Activated CD8-positive, alpha-beta memory T cell treated with anti-CD3 and anti-CD28 coated beads for 48 hours (primary cell): Measurements from ENCODE around the gene COL17A1.

Source experiments
- DNase-seq, 3 experiments: peaks; one replicate each; pipeline ENCODE4 v3.0.0-alpha.2; 2020; ENCODE audit warnings: low read depth in 2 of 3, low spot score in 2 of 3

COL17A1 gene

GRCh38 chr10:103991393-103992128, 94.1 kb downstream of the COL17A1 start:
- DNase-seq = no peak

DNA sequence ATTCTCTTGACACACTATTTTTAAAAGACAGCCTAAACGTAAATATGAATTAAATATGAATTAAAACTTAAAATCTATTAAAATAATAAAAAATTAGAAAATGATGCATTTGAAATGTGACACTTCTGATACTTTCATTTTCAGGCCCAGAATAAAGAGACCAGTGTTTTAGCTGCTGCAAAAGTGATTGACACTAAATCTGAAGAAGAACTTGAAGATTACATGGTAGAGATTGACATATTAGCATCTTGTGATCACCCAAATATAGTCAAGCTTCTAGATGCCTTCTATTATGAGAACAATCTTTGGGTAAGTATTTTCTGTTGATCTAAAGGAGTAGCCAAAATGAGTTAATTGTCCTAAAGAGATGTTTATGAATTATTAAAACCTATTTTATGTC, 95.1 kb downstream of the COL17A1 start:
- no peak for DNase-seq

DNA sequence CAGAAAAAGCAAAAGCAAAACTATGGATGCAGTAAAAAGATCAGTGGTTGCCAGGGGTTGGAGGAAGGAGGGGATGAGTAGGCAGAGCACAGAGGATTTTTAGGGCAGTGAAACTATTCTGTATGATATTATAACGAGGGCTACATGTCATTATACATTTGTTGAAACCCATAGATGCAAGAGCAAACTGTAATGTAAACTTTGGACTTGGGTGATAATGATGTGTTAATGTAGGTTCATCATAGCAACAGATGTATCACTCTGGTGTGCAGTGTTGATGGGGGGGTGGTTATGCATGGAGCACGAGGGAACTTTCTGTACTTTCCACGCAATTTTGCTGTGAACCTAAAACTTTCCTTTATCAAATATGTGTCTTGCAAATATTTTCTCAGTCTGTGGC, 95.6 kb downstream of the COL17A1 start:
- no peak for DNase-seq

GRCh38 chr10:103986360-103986759, 99.3 kb downstream of the COL17A1 start:
- no peak for DNase-seq

- no peak for DNase-seq
These were observed 100.0 kb downstream of the COL17A1 start for GRCh38 chr10:103985726-103986125.

DNA sequence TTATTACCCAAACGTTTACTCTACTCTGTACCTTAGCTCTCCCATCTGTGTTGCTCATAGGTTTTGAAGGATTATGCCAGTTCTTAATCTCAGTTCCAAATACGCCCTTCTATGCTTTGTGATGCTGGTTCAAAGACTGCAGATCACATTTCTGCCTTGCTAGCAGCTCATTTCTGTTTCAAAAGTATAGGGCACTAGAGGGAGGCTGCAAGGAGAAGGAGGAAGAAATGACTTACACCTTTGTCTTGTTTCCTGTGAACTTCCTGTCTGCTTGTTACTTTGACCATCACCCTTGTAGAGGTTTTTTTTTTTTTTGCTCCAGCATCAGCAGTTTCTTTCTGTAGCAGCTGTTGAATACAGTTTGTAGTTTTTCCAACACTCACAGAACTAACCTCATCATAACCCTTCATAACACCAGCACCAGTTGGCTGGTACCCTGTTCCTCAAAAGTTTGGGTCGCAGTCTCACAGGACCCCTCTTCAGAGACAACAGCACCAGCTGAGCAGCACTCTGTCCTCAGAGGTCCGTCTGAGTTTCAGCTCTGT, 102.2 kb downstream of the COL17A1 start:
- no peak for DNase-seq

DNA sequence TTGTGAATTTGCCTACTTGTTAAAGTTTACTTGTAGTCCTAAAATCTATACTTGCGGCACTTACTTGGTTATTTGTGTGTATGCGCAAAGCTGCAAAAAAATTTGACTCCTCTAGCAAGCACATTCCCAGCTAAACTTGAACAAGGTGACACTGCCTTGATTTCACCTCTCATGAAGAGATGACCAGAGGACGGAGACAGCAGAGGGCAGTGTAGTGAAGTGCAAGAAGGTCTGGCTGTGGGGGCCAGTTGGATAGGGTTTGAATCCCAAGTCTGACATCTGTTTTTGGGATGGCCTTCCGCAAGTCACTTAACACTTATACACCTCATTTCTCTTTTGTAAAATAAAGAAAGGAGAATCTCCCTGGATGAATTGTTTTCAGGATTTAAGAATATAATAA, 103.0 kb downstream of the COL17A1 start:
- DNase-seq = no peak
